H54 (cell line): ENCODE results near the gene RUNDC1.

ENCODE experiments used
- DNase-seq: peaks from one replicate; pipeline ENCODE4 v3.0.0; 2011; ENCODE audit warnings: low spot score, mixed read lengths; ENCODE audit not compliant: insufficient read length
- FAIRE-seq: peaks from 3 replicates; lab custom pipeline; 2011; peaks lifted over from hg19 to GRCh38; lab: Jason Lieb, UNC
- POLR2A ChIP-seq: IDR thresholded peaks from 2 replicates; pipeline ENCODE4 v1.6.1; 2011; ENCODE audit warnings: low read depth, mild to moderate bottlenecking, low read length

The RUNDC1 gene

GRCh38 chr17:43003542-43004172 is 23.3 kb downstream of the RUNDC1 start:
- no peak for TF ChIP-seq POLR2A
- no peak for DNase-seq
- FAIRE-seq, result no peak

- FAIRE-seq (no peak), DNase-seq (no peak)
- peak; percentile 48 for TF ChIP-seq POLR2A
Observed at GRCh38 chr17:43006639-43007551, 26.5 kb downstream of the RUNDC1 start, which contains the start of gene IFI35. Gene IFI35 (plus strand): TSS chr17:43006784. CDS start chr17:43006948, 164 bp downstream.

GRCh38 chr17:43010667-43011308 is 30.4 kb downstream of the RUNDC1 start:
- FAIRE-seq, result no peak
- DNase-seq, result no peak

GRCh38 chr17:43011728-43012472 is 31.5 kb downstream of the RUNDC1 start:
- DNase-seq (no peak), FAIRE-seq (no peak)
- no peak for TF ChIP-seq POLR2A

More at GRCh38 chr17:43010667-43011308, 30.4 kb downstream of the RUNDC1 start:
- no peak for TF ChIP-seq POLR2A

GRCh38 chr17:43013296-43013695 is 32.9 kb downstream of the RUNDC1 start:
- no peak for FAIRE-seq
- no peak for TF ChIP-seq POLR2A
- DNase-seq, result no peak

- DNase-seq (no peak), FAIRE-seq (no peak)
- no peak for TF ChIP-seq POLR2A
Observed at GRCh38 chr17:43014020-43014648, 33.8 kb downstream of the RUNDC1 start.

GRCh38 chr17:43014649-43015542 is 34.5 kb downstream of the RUNDC1 start:
- TF ChIP-seq POLR2A, result no peak
- DNase-seq (no peak), FAIRE-seq (no peak)

GRCh38 chr17:43015579-43015978 is 35.2 kb downstream of the RUNDC1 start:
- DNase-seq, result no peak
- TF ChIP-seq POLR2A, result no peak
- FAIRE-seq, result no peak

GRCh38 chr17:43016216-43016615 is 35.9 kb downstream of the RUNDC1 start:
- FAIRE-seq, result no peak
- no peak for TF ChIP-seq POLR2A

GRCh38 chr17:43018008-43018853 is 37.9 kb downstream of the RUNDC1 start:
- no peak for FAIRE-seq
- DNase-seq, result no peak
- TF ChIP-seq POLR2A, result no peak

More at GRCh38 chr17:43016216-43016615, 35.9 kb downstream of the RUNDC1 start:
- DNase-seq, result no peak

GRCh38 chr17:43018932-43019331 is 38.6 kb downstream of the RUNDC1 start:
- FAIRE-seq, result no peak
- TF ChIP-seq POLR2A, result no peak
- DNase-seq, result no peak
